NCI-H510A treated with DMSO at 0.1 percent for 48 hours (cell line): ENCODE measurements around the gene SNRPB2.

Experiments
- DNase-seq: peaks from one replicate; lab custom pipeline; 2025; lab: John Stamatoyannopoulos, UW

Gene SNRPB2

DNA sequence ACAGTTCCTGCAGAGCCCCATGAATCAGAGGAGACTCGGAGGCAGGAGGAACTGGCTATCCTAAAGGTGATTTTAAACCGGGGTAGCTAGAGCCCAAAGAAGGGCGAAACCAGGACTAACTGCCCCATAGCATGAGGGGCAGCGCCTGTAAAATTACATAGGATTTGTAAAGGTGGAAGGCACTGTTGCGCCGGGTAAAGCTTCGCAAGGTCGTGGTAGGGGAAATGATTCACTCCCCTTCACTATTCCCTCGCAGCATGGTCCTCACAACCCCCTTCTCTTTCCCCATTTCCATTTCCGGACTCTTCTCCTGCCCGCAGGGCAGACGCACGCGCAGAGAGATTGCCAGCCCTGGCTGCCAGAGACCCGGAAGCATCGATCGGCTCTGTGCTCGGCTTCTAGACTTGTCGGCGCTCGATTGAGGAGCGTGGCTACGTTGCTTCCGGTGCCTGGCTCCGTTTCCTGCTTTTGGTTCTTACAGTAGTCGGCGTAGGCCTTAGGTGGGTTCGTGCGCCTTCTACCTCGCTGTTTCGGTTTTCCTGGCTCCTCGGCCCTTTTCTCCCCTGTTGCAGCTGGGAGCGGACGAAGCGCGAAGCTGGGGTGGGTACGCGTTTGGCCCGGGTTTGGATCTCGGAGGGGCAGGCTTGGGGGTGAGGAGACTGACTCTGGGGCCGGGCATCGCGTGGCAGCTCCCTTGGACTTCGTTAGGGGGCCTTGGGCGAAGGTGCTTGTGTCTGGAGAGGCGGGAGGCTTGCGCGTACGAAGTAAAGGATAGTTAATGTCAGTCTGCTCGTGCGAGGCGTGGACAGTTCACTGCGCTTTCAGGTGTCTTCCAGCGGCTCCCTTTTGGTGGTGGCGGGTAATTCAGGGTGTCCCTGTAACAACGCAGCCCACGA is at the start of gene SNRPB2:
SNRPB2 (plus strand) TSS at position 462 of the 896 bp plus-strand sequence. CDS start 1,677 bp downstream, outside the sequence.
- peak; percentile 97 for DNase-seq

DNA sequence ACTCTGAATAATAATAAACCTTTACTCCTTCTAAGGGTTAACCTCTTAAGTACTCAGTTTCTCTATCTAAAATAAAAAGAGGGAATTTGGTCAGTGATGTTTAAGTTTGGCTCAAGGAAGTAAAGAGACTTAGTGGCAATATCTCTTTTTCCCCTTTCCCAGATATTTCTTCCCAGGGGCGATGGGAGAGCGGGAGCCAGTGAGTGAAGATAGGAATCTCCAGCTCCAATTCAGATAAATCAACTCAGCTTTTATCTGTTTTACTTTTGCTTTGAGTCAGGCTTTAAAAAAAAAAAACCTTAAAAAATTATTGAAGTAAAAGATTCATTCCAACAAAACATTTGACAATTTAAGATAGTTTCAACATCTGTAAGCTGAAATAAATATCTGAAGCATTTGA is 45.4 kb upstream of the SNRPB2 start:
- no peak for DNase-seq

DNA sequence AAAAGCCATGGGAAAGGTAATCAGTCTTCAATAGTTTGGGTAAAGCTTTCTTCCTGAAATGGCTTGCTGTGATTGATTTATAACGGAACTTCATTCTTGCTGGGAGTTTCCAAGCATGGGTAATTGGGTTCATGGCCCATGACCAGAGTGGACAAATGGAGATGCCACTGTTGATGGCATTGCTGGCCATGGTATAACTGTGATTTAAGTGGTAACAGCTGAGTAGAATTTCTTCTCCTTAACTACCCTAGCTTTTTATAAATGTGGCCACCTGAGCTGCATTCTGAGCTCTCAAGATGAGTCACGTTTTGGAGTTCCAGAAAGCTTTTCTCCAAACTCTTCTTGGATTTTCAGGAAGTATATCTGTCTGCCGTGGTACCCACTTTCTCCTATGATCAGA is 39.9 kb upstream of the SNRPB2 start:
- no peak for DNase-seq

DNA sequence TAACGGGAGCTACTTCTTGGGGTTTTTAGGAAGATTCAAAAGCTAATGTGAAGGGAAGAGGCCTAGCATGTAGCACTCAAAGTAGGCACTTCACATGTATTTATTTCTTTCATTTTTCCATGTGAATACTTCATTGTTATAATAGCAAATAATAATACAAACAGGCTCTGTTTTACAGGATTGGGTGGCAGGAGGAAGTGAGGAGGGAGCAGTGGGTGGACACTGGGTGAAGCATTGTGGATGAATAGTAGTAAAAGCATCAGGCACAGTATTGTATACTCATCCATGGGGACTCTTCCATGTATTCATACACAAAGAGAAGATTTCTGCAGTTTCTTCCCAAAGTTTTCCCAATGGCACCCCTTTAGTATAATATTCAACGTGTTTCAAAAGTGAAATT is 38.4 kb upstream of the SNRPB2 start:
- DNase-seq = no peak

DNA sequence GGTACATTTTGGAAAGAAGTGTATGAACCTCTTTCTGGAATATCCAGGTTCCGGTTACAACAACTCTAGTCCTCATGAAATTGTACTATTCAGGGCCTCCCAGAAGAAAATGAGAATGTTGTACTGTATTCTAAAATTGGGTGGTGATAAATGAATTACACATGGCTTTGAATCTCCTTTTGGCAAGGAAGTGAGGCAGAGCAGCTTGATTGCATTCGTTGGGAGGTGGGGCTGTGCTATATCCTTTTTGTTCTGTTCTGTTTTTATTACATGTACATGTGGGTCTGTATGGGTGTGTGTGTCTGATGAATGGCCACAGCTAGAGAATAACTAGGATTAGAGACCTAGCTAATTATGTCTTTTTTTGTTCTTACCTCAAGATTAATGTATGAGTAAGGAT is 37.8 kb upstream of the SNRPB2 start:
- DNase-seq = no peak

DNA sequence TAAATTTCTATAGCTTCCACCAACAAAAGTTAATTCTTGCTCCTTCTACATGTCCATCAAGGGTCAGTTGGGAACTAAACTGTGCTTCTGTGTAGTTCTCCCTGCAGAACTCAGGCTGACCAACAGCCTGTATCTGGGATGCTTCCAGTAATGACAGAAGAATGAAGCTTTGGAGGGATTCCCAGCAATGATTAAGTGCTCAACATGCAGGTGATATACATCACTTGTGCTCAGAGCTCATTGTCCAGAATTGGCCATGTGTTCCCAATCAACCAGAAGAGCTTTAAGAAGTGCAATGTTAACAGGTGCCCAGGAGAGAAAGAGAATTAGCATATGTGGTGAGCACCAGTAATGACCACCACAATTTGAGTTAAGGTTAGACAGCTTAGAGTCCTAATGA is 37.4 kb upstream of the SNRPB2 start:
- no peak for DNase-seq

DNA sequence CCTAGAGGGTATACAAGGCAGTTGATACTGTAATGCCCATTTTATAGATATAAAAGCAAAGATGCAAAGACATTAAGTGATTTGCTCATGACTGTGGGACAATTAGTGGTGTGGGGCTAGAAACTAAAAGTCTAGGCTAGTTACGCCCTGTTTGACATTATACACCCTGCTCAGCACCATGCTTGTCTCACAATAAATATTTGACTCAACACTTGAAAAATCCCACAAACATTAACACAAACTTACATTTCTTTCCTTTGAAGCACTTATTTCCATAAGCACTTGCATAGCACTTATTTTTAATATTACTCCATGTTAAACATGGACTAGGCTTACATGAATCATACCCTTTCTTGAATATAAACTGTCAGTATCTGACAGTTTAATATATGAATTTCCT is 36.5 kb upstream of the SNRPB2 start:
- no peak for DNase-seq

DNA sequence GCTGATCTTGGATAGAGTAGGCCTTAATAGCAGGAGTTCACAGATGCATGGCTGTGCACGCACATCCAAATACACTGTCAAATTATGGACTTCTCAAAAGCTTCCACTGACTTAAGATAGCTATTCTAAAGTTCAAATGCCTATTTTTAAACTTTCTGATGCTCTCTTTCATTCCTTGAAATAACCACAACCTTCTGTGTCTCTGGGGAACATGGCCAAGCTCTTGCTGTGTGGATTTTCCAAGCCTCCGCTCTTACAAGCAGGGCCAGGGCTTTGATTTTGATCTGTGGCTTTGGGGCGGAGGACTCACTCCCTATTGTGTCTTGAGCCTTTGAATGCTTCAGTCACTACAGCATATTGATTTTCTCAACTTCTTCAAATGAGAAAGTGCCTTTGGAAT is 35.7 kb upstream of the SNRPB2 start:
- DNase-seq = no peak

DNA sequence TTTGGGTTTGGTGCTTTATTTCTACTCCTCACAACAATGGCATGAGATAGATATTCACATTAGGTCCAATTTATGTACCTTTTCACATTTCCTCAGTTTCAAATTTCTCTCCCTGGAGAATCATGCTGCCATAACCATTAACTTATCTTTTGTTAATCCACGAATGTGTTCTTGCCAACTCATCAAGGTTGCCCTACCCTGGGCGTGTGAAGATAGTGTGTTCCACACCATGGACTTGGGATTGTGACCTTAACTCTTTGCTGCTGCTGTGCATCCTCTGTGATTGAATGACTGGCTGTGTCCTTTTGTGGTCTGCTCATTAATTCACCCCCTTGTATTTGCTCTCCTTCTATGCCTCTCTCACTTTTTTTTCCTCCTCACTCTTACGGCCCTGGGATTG is 34.2 kb upstream of the SNRPB2 start:
- no peak for DNase-seq

DNA sequence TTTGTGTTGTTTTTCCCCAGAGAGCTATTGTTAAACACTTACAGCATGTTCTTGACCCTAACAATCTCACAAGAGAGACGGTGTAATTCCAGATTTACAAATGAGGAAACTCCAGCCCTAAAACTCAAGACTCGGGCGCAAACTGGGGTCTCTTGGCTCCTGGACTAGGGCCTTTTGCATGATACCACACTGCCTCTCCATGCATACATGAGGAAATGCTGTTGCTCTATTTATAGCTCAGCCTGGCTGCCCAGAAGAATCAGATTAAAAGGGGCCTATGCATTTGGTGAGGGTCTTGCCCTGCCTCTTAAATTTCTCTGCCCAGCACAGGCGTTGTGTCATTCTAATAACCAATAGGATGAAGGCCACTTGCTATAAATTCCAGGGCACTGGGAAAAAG is 30.5 kb upstream of the SNRPB2 start:
- no peak for DNase-seq

DNA sequence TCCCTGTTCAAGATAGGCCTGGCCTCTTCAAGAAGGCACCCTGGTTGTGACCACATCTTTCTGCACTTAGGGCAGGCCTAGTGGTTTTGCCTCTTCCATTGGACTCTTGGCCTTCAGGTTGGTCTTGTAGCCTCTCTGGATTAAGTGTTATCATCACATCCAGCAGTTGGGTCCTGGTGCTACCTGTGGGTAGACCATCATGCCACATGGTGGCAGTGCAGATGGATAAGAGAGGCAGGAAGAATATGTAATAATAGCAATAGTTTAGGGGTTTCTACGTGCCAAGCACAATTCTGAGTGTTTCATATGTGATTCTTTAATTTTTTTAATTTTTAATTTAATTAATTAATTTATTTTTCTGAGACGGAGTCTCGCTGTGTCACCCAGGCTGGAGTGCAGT is 28.5 kb upstream of the SNRPB2 start:
- DNase-seq = no peak

DNA sequence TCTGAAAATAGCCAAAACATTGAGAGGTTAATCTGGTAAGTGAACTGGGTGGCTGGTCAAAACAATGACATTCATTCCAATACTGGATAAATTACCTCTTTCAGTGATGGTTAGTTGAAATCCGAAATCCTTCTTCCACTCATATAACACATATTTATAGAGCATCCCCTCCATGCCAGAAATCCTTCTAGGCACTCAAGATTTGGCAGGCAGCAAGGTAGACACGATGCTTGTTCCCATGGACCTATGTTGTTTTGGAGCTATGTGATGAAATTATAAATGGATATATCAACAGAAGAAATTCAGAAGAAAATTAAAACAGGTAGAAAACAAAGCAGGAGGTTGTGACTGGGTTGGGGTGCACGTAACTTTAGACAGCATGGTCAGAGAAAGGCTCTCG is 26.3 kb upstream of the SNRPB2 start:
- no peak for DNase-seq

DNA sequence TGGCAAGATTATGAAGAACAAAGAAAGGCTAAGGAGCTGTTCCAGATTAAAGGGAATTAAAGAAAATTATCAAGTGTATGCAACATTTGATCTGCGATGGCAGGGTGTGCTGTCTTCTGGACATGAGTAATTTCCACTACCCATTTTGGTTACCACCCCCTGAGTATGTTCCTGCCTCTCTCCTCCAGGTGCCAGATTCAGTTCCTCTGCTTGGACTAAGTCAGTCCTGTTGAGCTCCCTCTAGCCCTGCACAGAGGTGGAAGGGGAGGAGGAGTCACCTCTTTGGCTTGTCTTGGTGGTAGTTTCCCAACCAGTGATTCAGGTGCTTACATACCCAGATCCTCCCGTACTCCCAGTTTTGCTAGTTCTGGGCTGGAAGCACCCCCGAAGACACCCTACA is 22.2 kb upstream of the SNRPB2 start:
- DNase-seq = no peak

DNA sequence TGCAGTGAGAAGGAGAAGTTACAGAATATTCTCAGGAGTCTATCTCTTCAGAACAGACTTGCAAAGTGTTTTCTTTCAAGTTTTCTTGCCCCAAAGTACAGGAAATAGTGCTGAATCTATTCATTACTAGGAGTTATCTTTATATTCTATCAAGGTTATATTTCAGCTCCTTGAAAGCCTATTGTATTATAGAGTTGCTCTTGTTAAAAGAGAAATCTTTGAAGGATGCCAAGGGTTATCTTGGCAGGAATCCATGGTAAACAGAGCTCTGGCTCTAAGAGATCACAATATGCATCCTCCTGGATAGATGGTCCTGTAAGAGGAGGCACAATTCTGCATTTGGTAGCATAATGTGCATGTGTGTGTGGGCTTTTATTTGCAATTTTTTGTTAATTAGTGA is 21.2 kb upstream of the SNRPB2 start:
- DNase-seq = peak; percentile 30

DNA sequence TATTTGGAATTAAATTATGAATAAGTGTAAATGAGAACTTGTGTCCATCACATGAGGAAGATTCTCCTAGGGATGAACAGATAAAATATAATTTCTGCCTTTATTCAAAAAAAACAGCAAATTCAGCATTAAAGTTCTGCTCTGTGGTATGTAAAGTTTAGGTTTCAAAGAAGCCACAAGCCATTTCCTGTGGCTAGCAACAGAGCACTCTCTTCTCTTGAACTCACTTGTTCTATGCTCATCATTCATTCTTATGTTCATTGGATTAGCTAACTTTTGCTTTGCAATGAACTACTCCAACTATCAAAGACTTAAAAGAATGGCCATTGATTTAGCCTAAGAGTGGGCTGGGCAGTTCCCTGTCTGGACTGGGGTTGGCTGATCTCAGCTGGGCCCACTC is 20.8 kb upstream of the SNRPB2 start:
- DNase-seq = no peak

DNA sequence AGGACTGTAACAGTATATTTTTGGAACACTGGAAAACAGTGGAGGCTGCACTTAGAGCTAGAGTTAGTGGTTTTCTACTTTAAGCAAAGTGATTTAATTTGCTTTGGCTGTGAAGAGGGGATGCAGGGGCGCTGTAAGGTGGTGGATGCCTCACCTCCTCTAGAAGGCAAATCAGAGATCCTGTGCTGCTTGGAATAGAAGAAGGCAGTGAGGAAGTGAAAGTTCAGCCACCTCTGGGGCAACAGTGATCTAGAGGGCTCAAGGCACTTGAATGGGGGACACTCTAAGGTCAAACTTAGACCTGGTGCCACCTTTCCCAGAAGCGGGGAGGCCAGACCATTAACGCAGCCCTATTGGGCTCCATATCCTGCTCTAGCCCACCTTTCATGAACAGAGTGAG is 19.0 kb upstream of the SNRPB2 start:
- no peak for DNase-seq

DNA sequence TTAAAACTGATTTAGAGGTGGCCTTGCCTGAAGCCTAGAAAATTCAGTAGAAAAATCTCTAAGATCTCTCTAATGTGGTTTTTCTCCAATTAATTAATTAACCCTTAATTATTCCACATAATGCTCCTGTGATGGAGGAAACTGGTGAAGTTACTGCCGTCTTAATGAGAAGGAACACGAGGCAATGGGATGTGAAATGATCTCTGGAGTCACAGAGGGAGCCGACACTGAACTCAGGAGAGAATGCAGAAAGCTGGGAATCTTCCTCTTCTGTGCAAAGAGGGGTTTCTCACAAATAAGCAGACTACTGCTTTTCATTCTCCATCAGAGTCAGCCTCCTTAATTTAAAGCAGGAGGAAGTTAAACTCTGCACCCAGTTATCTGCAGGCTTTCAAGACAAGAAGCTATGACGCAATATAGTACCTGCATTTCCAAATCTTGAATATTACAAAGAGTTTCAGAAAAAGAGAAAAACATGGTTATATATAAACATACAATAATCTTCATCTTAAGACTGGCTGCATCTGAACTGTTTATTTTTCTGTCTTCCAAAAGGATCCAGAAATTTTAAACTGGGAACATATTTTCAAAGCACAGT is 18.1 kb upstream of the SNRPB2 start:
- DNase-seq = no peak

DNA sequence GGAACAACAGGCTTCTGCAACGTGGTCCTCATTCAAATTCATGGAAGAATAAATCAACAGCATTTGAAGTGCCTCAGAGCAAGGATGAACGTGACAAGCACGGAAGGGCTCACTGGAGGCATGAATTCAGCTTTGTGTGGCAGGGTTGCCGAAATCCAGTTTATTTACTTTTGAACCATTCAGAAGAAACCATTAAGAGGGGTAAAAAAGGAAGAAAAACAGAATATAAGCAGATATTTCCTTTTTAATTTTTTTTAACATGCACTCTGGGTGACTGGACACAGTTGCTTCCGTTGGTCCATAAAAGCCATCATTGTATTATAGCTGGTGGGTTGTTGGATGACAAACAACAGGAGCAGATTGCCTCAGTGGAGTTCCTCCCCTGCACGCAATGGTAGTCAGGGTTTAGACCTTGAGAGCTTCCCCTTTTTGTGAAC is 17.3 kb upstream of the SNRPB2 start:
- peak; percentile 67 for DNase-seq

DNA sequence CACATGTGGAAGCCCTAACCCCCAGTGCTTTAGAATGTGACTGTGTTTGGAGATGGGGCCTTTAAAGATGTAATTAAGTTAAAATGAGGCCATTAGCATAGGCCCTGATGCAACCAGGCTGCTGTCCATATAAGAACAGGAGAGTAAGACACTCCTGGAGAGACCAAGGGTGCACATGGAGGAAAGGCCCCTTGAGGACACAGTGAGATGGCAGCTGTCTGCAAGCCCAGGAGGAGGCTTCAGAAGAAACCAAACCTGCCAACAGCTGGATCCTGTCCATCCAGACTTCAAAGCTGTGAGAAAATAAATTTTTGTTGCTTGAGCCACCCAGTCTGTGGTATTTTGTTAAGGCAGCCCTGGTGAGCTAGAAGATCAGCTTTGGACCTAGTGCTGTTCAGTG is 16.8 kb upstream of the SNRPB2 start:
- DNase-seq = no peak

DNA sequence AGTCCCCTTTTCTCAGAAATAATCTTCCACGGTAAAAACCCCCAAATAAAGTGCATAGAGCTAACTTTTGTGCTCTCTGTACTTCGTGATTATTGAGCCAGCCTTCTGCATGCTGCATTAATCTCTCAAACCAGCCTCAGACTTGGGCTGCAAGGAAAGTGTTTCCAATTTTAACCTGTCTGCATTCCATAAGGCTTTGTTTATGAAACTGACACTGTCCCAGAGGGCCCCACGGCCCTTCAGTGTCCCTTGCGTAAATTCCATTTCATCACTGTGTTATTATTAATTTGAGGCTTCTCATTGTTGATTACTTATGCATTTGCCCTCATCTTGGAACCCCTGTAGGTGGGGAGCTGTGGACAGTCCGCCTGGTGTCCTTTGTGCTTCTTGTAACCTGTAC is 15.6 kb upstream of the SNRPB2 start:
- DNase-seq = no peak

DNA sequence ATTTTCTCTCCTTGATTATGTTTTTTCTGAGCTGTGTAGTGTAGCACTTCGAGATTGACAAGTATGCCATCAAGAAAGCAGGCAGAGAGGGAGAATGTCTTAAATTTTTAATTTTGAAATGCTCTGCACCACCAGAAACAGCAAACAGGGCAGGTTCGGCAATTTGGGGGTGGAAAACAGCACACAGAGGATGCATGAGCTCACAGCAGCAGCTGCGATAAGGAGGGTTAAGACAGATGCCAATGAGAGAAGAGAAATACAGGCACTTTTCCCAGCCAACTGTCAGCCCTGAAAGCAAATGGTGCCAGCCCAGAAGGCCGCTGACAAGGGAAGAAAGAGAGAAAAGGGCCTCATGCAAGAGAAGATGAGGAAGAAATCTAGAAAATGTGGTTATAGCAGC is 15.1 kb upstream of the SNRPB2 start:
- DNase-seq = no peak

DNA sequence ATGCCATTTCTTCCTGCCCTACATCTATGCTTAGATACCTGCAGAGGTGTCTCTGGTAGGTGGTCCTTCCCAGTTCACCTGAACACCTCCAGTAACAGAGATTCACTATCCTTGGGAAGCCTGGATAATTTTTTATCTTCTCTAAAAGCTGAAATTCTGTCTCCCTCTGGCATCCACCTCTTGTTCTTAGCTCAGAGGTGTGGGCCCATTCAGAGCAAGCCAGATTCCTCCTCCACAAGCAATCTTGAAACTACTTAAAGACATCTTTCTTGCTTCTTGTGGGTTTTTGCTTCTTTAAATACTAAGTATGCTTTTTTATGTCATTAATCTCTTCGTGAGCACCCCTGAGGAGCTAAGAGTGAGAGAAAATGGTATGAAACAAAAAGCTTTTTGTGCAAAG is 10.4 kb upstream of the SNRPB2 start:
- DNase-seq = no peak

DNA sequence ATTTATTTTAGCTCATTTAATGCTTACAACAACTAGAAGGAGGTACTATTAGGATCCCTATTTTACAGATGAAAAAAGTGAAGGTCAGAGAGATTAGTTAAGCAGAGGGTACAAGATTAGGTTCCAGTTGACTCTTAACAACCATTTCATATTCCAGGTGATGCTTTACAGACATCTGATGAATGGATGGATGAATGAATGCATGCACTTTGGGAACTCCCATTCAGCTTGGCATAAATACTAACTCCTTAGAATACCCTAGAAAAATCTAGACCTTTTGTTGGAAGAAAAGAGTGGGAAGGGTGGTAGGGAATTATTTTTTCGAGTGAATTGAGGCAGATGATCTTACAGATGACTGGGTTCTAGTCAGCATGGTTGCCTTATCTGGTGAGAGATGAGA is 746 bp upstream of the SNRPB2 start:
- no peak for DNase-seq
